HG03521 (cell line): ENCODE results near the gene POP4.
A peak's percentile ranks its signal among the peaks of the same experiment; 100 is the strongest.

Experiments
- ATAC-seq: cut with Tn5 transposase; IDR thresholded peaks from one replicate; pipeline ENCODE4 v1.9.1; 2021; ENCODE audit warnings: mild to moderate bottlenecking, moderate library complexity; ENCODE audit not compliant: unreplicated experiment

Gene POP4

DNA sequence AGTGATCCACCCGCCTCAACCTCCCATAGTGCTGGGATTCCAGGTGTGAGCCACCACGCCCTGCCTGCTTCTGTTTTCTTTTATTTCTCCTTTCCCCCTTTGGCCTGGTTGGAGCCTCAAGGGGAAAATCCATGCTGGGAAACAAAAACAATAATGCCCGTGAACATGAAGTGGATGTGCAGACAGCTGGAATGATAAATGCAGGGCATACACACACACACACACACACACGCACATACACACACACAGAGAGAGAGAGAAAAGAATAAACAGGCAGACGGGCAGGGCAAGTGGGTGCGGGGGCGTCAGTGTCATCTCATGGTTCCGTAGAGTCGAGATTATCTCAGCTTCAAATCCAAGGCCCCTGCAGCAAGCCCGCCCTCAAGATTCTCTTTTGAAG lies 54.8 kb downstream of the POP4 start:
- no peak for ATAC-seq

DNA sequence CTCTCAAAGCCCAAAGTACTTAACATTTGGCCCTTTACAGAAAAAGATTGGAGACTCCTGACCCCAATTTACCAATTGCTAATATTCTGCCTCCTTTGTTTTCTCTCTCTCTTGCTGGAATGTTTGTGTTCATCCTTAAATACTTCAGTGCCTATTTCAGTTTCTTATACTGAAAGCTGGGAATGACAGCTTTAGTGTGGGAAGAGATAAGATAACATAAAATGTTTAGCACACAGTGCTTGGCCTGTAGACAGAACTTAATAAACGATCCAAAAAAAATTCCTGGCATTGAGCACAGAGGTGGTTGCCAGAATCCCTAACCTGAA lies 56.2 kb downstream of the POP4 start:
- ATAC-seq = no peak

GRCh38 chr19:29662604-29663404 lies 56.7 kb downstream of the POP4 start:
- no peak for ATAC-seq

- ATAC-seq = no peak
These were observed 58.0 kb downstream of the POP4 start for GRCh38 chr19:29663861-29664752.

- ATAC-seq = no peak
These were observed 58.7 kb downstream of the POP4 start for GRCh38 chr19:29664753-29665214.

- ATAC-seq = peak; percentile 89
These were observed 59.2 kb downstream of the POP4 start, which contains the start of gene PLEKHF1 for GRCh38 chr19:29665215-29665825. Gene PLEKHF1, plus strand, starts transcription at chr19:29665461. Its CDS starts 8,379 bp downstream, at chr19:29673840.

- peak; percentile 4 for ATAC-seq
These were observed 59.9 kb downstream of the POP4 start for GRCh38 chr19:29665826-29666577.
